Raji (cell line): ENCODE results near the gene KAZALD1.

Experiments
- POLR2A ChIP-seq: IDR thresholded peaks from 2 replicates; pipeline ENCODE4 v1.6.1; 2011; ENCODE audit warnings: low read depth, low read length, control low read depth; ENCODE audit not compliant: insufficient read depth

The KAZALD1 gene

GRCh38 chr10:101112799-101113594, 51.2 kb downstream of the KAZALD1 start:
- TF ChIP-seq POLR2A = no peak

DNA sequence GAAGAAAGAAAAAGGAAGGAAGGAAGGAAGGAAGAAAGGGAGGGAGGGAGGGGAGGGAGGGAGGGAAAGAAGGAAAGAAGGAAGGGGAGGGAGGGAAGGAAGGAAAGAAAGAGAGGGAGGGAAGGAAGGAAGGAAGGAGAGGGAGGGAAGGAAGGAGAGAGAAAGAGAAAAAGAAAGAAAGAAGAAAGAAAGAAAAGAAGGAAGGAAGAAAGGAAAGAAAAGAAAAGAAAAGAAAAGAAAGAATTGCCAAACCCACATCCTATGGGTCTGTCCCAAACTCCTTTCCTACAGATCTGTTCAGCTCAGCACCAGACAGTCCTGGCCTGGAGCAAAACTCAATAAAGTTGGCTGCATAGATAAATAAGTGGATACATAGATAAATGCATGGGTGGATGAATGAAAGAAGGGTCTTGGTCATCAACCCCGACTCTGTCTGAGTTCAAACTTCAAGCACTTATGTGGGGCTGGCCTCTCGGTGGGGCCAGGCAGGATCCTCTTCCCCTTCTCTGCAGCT, 52.2 kb downstream of the KAZALD1 start:
- TF ChIP-seq POLR2A = no peak

- TF ChIP-seq POLR2A = no peak
Observed at GRCh38 chr10:101114646-101115045, 52.9 kb downstream of the KAZALD1 start.
